IPS-18a (cell line): ENCODE data around the gene HSPB6.
A peak's percentile ranks its signal among the peaks of the same experiment; 100 is the strongest.

ENCODE experiments used
- H3K27ac ChIP-seq: one replicate; pipeline ENCODE4 v1.5.1; 2013; ENCODE audit warnings: low read length
- H3K27me3 ChIP-seq: one replicate; pipeline ENCODE4 v1.6.1; 2013; ENCODE audit warnings: mild to moderate bottlenecking, low read length; ENCODE audit not compliant: control insufficient read depth, insufficient read depth
- H3K36me3 ChIP-seq: one replicate; pipeline ENCODE4 v1.6.1; 2013; ENCODE audit warnings: low read depth, low read length; ENCODE audit not compliant: control insufficient read depth
- H3K4me1 ChIP-seq: one replicate; pipeline ENCODE4 v1.6.1; 2013; ENCODE audit warnings: low read depth, low read length; ENCODE audit not compliant: control insufficient read depth
- H3K4me3 ChIP-seq: one replicate; pipeline ENCODE4 v1.5.1; 2013; ENCODE audit warnings: low read length
- H3K9ac ChIP-seq: one replicate; pipeline ENCODE4 v1.6.1; 2013; ENCODE audit warnings: mild to moderate bottlenecking, low read length, moderate library complexity
- H3K9me3 ChIP-seq: one replicate; pipeline ENCODE4 v1.6.1; 2013; ENCODE audit warnings: low read depth, low read length; ENCODE audit not compliant: control insufficient read depth

The HSPB6 gene

DNA sequence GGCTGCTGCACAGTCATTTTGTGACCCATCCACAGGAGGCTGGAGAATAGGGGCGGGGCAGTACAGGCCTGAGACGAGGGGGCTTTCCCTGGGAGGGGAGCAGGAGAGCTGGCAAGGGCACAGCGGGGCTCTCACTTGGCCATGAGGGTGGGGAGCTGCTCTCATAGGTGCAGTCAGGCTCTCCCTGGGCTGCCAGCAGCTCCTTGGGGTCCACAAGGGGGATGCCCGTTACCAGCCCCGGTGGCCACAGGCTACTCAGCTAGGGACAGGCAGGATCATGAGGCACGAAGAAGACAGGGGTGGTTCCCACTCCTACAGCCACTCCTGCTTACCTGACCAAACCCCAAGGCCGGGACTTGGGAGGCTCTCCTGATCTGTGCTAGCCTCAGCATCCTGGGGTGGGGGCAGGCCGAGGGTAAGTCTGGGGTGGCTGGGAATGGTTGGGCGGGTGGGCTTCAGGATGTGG lies 35.0 kb upstream of the HSPB6 start:
- Histone ChIP-seq H3K27ac (no peak overlapping the region), H3K9ac (no peak overlapping the region), H3K27me3 (peaks cover 18% of the 10 kb centered on the region), H3K9me3 (no peaks in the 10 kb centered on the region), H3K4me1 (no peaks in the 10 kb centered on the region), H3K36me3 (no peaks in the 10 kb centered on the region), H3K4me3 (no peak overlapping the region)

DNA sequence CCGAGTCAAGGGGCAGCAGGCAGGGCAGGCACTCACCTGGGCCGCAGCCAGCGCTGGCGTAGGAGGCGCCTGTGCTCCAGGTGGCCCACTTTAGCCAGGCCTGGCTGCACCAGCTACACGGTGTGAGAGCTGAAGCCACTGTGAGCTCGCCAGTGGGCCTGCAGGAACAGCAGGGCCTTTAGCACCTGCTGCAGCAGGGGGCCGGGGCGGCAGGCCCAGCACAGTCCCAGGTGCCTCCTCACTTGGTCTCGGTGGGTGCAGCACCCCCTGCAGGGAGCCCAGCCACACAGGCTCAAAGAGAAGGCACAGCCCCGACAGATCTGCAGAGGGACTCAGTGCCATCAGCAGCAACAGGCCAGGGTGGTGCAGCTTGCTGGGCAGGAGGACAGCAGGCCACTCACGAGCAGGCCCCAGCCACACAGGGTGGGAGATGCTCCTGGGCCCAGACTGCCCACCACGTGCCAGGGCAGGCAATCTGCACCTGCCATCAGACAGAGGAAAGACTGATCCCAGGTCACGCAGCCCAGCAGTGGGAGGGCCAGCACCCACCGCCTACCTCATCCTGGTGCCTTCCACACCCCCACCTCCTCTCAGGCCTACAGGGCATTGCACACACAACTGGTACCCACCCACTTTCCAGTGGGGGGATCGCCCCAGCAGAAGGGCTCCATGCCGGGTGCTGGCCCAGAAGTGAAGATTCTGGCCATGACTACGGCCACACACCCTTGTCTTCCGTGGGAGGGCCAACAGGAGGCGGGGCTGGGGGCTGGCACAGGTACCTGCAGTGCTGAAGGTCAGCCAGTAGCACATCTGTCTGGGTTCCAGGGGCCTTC lies 34.4 kb upstream of the HSPB6 start:
- Histone ChIP-seq H3K4me1 (no peaks in the 10 kb centered on the region), H3K9ac (no peak overlapping the region)

DNA sequence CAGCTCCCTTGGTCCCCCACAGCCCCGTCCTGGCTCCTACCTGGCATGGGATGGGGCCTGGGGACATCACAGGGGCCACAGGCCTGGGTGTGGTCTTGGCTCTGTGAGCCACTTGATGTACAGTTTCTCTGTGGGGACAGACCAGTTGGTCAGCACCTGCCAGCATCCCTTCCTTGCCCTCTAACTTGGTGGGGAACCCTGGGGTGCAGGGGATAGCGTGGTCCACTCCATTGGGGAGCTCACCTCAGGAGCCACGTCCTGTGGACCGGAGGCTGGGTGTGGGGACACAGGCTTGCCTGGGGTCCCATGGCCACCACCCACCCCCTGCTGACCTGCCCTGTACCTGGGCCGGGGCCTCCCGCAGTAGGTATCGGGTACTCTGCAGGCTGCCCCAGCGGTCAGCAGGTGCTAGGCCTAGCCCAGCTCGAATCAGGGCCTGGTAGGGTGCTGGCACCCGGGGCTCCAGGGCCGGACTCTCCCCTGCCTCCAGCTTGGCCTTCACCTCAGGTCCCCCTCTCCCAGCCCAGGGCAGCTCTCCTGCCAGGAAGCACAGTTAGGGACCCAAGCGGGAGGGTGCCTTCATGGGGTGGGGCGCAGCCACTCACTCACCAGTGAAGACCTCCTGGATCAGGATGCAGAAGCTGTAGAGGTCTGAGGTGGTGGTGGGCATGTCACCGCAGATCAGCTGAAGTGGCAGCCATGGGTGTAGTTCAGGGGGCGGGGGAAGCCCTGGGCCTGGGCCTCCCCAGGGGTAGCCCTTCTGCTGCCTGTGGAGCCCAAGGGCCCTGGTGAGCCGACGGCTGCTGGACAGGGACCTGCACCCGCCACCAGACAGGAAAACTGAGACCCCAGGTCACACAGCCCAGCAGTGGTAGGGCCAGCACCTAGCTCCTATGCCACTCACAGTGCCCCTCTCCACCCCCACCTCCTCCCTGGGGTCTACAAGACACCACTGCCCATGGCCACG lies 33.4 kb upstream of the HSPB6 start:
- no peaks in the 10 kb centered on the region for H3K9me3 ChIP-seq
- no peaks in the 10 kb centered on the region for H3K4me1 ChIP-seq
- no peak overlapping the region for H3K4me3 ChIP-seq
- H3K27ac ChIP-seq: no peak overlapping the region
- peaks cover 2% of the 10 kb centered on the region for H3K27me3 ChIP-seq
- no peak overlapping the region for H3K9ac ChIP-seq
- no peaks in the 10 kb centered on the region for H3K36me3 ChIP-seq

More for the DNA sequence above, 34.4 kb upstream of the HSPB6 start:
- Histone ChIP-seq H3K27ac (no peak overlapping the region), H3K4me3 (no peak overlapping the region), H3K36me3 (no peaks in the 10 kb centered on the region), H3K27me3 (peaks cover 12% of the 10 kb centered on the region), H3K9me3 (no peaks in the 10 kb centered on the region)

DNA sequence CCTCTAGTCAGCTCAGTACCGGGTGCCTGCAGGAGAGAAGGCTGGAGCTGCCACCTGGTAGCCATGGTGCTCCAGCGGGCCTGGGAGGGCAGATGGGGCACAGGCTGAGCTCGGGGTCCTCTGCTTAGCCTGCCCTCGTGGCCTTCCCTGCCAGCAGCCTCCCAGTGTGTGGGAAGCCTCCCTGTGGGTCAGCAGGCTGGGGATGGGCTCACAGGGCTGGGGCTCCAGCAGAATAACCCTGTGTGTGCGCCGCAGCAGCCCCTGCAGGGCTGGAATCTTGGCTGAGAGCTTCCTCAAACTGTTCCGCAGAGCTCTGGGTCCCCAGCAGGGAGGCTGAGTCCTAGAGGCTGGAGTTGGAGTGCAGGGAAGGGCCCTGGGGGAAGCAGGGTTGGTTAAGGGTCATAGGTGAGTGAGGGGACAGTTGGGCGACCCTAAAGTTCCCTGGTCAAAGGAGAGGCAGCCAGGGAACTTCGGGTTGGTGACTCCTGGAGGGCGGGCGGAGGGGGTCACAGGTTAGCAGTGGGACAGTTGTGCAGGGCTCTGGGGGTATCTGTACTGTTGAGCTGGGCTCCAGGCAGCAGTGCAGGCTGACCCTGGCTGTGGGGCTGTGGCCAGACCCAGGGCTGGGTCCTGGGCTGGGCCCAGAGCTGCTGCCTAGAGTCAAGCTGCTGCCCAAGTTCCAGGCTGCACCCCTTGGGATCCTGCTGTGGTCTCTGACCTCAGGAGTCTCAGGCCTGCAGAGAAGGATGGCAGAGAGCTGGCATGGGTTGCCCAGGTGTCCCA lies 32.6 kb upstream of the HSPB6 start:
- Histone ChIP-seq H3K9me3 (no peaks in the 10 kb centered on the region), H3K9ac (no peak overlapping the region), H3K27ac (no peak overlapping the region), H3K36me3 (no peaks in the 10 kb centered on the region), H3K4me1 (no peaks in the 10 kb centered on the region), H3K27me3 (no peaks in the 10 kb centered on the region), H3K4me3 (no peak overlapping the region)

DNA sequence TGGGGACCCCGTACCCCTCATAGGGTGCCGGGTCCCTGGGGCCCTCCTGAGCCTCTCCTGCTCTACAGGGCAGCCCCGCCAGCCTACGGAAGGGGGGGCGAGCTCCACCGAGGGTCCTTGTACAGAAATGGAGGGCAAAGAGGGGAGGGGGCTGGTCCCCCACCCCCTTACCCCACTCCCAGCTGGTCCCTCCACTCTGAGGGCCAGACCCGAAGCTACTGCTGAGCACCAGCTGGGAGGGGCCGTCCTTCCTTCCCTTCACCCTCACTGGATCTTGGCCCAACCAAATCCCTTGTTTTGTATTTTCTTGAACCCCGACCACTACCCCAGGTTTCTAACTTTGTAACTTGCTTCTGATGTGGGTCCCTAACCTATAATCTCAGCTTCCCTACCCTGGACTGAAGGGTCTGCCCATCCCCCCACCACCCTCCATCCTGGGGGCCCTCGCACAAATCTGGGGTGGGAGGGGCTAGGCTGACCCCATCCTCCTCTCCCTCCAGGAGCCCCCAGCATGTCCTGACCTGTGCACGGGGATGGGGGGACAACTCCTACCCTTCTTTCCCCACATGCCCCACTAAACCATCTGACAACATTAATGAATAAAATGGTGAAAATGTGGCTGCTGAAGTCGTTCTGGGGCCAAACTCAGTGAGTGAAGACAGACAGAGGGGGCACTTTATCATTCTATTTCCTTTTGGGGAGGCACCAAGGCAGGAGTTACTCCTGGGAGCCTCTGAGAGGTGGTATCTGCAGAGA lies 31.6 kb upstream of the HSPB6 start:
- H3K9me3 ChIP-seq: no peaks in the 10 kb centered on the region
- H3K4me1 ChIP-seq: peaks cover 3% of the 10 kb centered on the region
- H3K36me3 ChIP-seq: no peaks in the 10 kb centered on the region
- H3K27ac ChIP-seq: no peak overlapping the region
- H3K9ac ChIP-seq: no peak overlapping the region
- H3K4me3 ChIP-seq: no peak overlapping the region
- no peaks in the 10 kb centered on the region for H3K27me3 ChIP-seq

DNA sequence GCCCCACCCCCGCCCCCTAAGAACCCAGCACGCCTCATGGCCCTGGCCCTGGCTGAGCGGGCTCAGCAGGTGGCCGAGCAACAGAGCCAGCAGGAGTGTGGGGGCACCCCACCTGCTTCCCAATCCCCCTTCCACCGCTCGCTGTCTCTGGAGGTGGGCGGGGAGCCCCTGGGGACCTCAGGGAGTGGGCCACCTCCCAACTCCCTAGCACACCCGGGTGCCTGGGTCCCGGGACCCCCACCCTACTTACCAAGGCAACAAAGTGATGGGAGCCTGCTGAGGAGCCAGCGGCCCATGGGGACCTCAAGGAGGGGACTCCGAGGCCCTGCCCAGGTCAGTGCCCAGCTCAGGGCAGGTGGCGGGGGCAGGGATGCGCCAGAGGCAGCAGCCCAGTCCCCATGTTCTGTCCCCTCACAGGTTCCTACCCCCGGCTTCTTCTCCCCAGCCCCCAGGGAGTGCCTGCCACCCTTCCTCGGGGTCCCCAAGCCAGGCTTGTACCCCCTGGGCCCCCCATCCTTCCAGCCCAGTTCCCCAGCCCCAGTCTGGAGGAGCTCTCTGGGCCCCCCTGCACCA lies 30.5 kb upstream of the HSPB6 start:
- no peaks in the 10 kb centered on the region for H3K27me3 ChIP-seq
- H3K9me3 ChIP-seq: no peaks in the 10 kb centered on the region
- no peaks in the 10 kb centered on the region for H3K36me3 ChIP-seq
- no peak overlapping the region for H3K4me3 ChIP-seq
- H3K4me1 ChIP-seq: peaks cover 3% of the 10 kb centered on the region
- no peak overlapping the region for H3K27ac ChIP-seq
- no peak overlapping the region for H3K9ac ChIP-seq

DNA sequence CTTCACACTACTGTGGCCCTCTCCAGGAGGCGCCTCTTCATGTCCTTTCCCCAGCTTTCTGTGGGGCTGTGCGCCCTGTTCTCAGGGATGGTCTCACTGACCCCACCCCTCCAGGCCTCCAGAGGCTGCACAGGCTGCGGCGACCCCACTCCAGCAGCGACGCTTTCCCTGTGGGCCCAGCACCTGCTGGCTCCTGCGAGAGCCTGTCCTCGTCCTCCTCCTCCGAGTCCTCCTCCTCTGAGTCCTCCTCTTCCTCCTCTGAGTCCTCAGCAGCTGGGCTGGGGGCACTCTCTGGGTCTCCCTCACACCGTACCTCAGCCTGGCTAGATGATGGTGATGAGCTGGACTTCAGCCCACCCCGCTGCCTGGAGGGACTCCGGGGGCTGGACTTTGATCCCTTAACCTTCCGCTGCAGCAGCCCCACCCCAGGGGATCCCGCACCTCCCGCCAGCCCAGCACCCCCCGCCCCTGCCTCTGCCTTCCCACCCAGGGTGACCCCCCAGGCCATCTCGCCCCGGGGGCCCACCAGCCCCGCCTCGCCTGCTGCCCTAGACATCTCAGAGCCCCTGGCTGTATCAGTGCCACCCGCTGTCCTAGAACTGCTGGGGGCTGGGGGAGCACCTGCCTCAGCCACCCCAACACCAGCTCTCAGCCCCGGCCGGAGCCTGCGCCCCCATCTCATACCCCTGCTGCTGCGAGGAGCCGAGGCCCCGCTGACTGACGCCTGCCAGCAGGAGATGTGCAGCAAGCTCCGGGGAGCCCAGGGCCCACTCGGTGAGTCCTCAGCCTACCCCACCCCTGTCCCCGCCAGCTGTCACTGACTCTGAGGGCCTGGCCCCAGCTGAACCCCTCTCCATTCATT lies 29.7 kb upstream of the HSPB6 start:
- Histone ChIP-seq H3K9me3 (no peaks in the 10 kb centered on the region), H3K4me1 (peaks cover 3% of the 10 kb centered on the region), H3K9ac (no peak overlapping the region), H3K27me3 (no peaks in the 10 kb centered on the region), H3K4me3 (no peak overlapping the region), H3K27ac (no peak overlapping the region), H3K36me3 (no peaks in the 10 kb centered on the region)

DNA sequence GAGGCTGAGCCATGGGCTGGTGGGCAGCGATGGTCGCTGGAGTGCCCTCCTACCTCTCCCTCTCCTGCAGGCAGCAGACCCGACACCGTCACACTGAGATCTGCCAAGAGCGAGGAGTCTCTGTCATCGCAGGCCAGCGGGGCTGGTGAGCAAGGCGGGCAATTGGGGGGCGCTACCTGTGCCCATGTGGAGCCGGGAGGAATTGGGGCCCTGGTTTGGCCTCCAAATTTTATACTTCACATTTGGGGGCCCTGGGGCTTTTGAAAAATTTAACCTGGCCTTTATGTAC lies 28.5 kb upstream of the HSPB6 start:
- peak overlapping the region; percentile 32 for H3K9ac ChIP-seq
- no peaks in the 10 kb centered on the region for H3K36me3 ChIP-seq
- peaks cover 3% of the 10 kb centered on the region for H3K4me1 ChIP-seq
- no peaks in the 10 kb centered on the region for H3K27me3 ChIP-seq
- no peak overlapping the region for H3K27ac ChIP-seq
- H3K4me3 ChIP-seq: peak overlapping the region; percentile 59
- no peaks in the 10 kb centered on the region for H3K9me3 ChIP-seq

DNA sequence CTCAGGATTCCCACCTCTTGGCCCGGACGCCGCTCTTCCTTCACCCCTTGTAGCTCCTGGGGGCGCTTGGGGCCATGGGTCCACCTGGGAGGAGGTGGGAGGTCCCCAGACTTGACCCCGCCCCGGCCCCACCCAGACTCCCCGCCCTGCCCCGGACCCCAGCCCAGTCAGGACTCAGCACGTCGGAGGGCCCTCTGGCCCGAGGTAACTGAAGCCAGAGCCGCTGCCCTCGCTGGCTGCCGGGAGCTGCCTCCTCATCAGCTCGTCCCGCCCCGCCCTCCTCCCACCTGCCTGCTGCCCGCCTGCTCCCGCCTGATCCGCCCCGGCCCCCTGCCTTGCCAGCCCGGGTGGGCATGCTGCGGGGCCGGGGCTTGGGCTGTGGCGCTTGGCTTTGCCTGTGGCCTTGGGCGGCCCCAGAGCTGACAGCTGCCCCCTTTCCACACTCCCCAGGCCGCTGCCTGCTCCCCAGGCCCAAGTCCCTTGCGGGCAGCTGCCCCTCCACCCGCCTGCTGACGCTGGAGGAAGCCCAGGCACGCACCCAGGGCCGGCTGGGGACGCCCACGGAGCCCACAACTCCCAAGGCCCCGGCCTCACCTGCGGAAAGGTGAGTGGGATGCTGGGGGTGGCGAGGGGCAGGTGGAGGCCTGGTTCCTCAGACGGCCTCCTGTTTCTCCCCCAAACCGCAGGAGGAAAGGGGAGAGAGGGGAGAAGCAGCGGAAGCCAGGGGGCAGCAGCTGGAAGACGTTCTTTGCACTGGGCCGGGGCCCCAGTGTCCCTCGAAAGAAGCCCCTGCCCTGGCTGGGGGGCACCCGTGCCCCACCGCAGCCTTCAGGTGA lies 27.9 kb upstream of the HSPB6 start:
- Histone ChIP-seq H3K9ac (peak overlapping the region; percentile 32), H3K4me3 (peak overlapping the region; percentile 59), H3K27ac (no peak overlapping the region), H3K4me1 (peaks cover 3% of the 10 kb centered on the region), H3K36me3 (no peaks in the 10 kb centered on the region), H3K27me3 (no peaks in the 10 kb centered on the region), H3K9me3 (no peaks in the 10 kb centered on the region)
